GM21515 (cell line): ENCODE data around the gene OLA1.

Experiments used
- ATAC-seq: cut with Tn5 transposase; IDR thresholded peaks from one replicate; pipeline ENCODE4 v1.9.1; 2021; ENCODE audit not compliant: unreplicated experiment

Gene OLA1

DNA sequence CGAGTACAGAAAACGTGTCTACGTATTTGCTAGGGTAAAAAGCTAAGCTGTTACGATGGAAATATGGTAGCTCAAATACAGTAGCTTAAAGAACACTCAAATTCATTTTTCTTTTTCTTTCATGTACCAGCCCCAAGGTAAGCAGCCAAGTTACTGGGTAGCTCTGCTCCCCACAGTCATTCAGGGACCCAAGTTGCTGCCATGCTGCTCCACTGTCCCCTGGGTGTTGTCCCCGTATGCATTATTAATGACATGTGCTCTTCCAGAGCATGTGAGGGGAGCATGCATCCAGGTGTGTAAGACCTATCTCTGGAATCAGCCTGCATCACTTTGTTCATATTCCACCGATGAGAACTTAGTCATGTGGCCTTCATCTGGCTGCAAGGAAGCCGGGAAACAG lies 178.1 kb downstream of the OLA1 start:
- ATAC-seq = no peak

DNA sequence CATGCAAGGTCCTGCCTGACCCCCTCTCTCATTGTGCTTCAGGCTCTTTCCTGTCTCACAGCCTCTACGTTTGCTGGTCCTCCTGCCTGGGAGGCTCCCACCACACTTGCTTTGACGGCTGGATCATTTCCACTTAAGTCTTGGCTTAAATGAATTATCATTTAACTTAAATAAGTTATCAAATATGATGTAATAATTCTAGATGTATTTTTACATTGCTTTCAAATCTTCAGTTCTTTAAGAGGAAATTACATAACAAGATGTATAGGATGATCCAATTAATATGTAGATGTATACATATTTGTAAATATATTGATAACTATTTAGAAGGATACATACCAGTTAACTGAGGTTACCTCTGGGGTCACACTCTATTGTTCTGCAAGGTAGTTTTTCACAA lies 180.5 kb downstream of the OLA1 start:
- ATAC-seq = no peak

DNA sequence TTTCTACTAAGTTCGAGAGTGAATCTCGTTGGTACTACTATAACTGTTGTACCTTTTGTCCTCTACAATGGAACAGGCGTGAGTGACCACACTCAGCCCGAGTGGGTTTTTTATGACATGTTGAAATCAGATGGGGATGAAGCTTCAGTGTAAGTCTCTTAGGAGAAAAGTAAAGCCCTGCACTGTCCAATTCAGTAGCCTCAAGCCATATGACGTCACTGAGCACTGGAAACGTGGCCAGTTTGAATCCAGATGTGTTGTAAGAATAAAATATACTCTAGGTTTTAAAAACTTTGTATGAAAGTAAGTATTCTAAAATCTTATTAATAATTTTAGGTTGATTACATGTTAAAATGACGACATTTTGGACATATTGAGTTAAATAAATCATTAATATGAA lies 181.5 kb downstream of the OLA1 start:
- no peak for ATAC-seq

DNA sequence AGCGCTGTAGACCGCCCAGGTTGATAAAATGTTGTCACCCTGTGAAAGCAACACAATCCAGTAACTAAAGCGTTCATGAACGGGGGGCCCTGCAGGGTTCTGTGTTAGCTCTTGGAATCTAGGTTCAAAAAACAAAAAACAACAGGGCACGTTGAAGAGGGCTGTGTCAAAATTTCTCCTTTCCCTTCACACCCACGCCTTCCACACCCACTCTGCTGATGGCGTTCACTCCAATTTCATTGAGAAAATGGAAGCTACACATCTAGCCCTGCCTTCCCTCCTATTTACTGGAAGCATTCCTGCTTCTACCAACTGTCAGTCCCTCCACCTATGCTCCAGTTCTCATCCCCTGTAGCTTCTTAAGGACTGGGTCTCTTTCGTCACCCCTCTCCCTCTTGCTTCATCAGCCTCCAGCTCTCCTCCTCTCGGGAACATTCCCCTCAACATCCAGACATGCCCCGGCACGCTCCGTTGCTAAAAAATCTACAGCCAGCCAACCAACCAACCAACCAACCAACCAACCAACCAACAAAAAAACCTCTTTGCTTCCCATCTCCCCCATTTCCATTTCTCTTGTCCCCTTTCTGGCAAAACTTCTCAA lies 184.7 kb downstream of the OLA1 start:
- no peak for ATAC-seq

DNA sequence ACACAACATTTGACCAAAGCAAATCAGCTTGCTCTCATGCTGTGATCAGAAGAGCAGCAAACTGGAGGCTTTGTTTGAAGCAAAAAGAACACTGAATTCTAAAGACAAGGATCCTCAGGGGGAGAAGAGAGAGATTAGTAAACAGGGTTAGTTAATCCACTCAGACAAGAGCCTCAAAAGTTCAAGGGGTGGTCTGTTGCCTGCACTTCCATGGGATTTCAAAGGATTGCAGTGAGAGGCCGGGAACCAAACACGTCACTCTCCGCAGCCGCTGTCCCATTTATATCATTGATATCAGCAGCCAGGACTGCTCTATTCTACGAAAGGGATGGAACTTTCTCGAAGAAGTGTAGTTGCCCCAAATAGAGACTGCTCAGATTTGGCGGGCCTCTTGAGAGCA lies 185.4 kb downstream of the OLA1 start:
- no peak for ATAC-seq

DNA sequence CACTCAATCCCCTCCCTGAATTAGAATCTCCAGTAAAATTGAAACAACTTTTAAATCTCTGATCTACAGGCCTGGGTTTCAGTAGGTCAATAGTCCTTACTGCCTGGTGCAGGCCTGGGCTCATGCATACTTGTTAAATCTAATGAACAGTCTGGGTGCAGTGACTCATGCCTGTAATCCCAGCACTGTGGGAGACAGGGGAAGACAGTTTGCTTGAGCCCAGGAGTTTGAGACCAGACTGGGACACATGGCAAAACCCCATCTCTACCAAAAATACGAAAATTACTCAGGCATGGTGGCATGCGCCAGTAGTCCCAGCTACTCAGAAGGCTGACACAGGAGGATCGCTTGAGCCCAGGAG lies 188.5 kb downstream of the OLA1 start:
- no peak for ATAC-seq

DNA sequence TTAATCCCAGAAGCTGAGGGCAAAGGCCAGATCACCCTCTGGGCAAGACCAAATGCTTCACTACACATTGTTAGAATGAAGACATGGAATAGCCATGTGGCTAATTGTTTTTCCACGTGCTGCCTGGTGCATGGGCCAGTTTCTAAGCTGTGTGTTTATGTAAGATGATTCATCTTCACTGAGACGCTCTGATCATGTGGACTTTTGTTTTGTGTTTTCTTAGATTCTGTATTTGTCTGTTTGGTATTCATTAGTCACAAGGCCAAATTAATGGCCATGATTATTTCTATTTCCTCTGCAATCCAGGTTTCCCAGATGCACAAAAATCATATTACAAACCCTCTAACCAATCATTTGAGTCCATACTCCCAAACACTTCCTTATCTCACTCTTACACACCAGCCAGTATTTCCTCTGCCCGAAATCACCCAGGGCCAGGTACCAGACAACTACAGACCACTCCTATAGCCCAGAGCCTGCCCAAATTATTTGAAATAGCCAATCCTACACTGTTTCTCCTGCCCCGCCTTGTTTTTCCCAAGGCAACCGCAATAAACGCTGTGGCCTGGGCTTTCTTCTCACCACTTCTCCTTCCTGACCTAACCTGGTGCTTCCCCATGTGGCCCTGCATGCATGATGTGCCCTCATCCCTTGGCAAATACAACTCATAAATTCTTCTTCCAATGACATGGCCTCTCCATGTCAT lies 189.0 kb downstream of the OLA1 start:
- ATAC-seq = no peak

DNA sequence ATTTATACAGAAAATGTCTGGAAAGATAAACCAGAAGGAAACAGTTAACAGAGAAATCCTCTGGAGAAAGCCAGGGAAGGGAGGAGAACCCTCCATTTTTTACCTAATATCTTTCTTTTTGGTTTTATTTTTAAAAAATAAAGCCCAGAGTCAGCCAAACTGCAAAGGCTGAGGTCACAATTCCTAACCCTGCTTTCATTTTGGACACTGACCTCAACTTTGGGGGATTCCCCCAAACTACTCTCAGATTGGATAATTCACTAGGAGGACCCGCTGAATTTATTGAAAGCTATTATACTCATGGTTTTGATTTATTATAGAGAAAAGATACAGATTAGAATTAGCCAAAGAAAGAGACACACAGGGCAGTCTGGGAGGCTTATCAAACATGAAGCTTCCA lies 189.9 kb downstream of the OLA1 start:
- no peak for ATAC-seq

DNA sequence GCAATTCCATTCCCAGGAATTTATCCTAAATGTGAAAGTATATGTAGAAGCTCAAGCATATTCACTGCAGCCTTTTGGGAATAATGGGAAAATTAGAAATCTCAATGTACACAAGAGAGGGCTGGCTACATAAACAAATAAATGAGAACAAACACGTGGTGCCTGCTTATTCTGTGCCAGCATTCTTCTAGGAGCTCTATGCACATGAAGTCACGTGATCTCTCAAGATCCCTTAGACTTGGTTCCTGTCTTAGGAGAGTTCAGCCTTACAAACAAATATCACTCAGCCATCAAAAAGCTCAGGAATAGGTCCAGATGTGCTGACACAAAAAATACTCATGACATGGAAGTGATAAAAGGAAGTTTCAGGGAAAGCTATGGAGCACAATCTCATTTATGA lies 190.3 kb downstream of the OLA1 start:
- ATAC-seq = no peak

DNA sequence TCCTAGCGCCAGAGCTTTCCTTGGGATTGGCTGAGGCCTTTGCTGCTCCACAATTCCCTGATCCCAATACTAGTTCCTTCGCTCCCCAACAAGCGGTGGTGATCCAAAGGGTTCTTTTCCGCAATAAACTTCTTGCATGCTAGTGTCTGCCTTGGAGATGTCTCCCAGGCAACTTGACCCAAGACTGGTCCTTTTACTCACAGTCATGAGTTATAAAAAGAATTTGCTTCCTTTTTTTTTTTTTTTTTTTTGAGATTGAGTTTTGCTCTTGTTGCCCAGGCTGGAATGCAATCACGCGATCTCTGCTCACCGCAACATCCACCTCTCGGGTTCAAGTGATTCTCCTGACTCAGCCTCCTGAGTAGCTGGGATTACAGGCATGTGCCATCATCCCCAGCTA lies 193.4 kb downstream of the OLA1 start:
- no peak for ATAC-seq

DNA sequence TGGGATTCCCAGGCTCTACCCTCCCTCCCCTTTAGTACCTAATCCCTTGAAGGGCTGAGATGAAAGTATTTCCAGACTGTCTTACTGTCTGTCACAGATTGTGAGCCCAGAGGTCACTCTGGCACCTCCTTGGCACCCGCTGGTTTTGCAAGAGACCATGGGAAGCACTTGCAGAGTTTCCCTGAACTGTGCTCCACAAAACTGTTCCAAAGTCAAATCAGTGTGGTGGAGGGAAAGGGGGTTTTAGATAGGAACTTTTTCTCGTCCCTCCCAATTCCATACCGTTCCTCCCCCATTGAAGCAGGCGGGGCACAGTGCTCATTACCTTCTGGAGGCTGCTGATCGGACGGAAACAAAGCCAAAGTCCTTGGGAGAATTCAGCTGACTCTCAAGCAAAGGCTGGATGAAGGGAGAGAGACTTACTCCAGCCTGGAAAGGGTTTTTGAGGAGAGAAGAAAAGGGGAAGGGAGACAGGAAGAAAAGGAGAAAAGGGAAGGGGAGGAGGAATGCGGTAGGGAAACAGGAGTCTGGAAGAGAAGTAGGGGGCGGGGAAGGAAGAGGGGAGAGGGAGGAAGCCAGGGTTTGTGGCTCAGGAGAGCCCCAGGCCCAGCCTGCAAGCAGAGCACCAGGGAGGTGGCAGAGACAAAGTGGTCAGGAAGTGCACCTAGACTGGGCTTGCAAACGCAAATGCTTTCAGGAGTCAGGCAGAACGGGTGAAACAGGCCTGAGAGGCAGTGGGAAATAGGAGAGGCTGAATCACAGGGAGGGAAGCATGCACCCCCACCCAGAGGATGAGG lies 194.8 kb downstream of the OLA1 start:
- no peak for ATAC-seq

DNA sequence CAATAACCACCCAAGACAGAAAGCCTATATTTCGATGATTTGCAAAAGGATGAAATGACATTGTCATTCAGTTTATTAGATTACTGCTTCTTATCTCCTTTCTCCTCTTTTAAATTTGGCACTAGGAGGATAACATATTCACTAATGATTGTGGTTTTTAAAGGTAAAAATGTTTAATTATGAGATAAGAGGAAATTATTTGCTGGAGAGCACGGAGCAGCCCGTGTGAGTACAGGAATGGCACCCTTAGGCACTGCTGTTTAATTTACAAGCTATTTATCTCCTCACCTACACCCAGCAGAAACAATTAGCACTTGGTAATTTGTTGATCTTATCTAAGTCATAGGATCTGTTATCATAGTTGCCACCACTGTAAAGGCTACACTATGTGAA lies 195.8 kb downstream of the OLA1 start:
- ATAC-seq = no peak

DNA sequence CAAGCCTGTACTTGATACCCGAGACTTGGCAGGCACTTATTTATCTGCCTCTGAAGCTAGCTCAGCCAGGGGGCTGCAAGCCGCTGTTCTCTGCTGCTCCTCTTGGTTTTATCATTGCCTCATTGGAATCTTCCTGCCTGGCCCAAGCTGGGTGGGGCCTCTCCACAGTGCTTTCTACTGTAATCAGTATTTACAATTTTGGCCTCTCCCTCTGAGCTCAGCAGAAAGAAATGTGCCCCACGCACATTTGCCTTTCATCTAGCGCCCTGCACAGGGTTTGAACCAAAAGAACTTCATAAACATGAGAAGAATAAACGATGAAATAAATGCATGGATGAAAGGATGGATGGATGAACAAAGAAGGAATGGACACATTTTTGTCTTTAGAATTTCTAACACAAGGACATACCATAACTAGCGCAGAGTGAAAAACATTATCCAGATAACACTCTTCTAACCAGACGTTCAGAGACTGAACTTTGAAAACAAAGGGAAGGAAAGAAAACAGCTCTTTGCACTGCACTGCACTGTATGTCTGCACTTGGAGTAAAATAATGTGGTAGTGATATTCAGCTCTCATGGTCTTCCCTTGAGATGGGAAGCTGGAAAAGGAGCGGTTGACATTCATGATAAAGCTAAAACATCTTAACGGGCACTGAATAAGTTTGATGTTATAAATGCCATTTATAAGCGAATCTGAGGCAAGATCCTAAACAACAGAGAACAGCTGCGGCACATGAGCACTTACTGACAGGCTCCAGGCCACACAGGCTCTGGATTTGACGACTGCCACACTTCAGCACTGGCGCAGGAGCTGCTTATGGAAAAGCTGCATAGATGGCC lies 196.4 kb downstream of the OLA1 start:
- ATAC-seq = no peak

DNA sequence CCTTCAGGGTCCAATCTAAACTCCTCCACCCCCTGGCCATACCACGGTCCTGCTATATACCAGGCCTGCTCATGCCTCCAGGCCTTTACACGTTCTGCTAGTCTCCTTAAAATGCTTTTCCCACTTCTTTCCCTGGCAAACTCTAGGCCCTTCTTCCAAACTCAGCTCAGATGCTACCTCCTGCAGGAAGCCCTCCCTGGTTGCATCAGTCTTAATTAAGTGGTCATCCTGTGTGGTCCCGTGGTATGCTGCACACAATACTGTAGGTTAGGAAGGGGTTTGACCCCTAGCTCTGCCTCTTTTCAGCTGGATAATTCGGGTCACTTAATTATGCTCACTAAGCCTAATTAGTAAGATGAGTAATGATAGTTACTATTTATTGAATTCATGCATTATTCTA lies 197.3 kb downstream of the OLA1 start:
- no peak for ATAC-seq

DNA sequence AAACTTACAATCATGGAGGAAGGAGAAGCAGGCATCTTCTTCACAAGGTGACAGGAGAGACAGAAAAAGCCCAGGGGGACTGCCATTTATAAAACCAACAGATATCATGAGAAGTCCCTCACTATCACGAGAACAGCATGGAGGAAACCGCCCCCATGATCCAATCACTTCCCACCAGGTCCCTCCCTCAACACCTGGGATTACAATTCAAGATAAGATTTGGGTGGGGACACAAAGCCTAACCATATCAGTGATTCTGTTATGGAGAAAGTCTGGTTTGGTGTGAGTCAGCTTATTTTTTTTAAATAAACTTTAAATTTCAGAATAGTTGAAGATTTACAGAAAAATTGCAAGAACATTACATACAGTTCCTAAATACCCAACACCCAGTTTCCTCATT lies 198.4 kb downstream of the OLA1 start:
- no peak for ATAC-seq

DNA sequence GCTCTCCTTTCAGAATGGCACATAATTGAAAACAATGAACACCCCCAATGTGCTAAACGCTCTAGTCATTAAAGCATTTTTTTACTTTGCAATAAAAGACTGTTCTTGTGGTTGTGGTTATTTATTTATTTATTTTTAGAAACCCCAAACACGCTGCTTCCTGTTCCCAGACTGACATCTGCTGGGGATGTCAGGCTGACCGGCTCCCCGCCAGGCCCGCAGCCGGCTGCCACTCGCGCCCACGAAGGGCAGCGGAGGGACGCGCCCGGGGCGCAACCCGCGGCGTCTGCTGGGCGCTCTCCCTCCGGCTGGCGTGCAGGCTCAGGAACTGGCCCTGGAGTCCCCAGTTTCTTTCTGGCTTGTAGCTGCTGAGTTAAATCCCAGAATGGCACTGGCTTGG lies 200.1 kb downstream of the OLA1 start:
- no peak for ATAC-seq

DNA sequence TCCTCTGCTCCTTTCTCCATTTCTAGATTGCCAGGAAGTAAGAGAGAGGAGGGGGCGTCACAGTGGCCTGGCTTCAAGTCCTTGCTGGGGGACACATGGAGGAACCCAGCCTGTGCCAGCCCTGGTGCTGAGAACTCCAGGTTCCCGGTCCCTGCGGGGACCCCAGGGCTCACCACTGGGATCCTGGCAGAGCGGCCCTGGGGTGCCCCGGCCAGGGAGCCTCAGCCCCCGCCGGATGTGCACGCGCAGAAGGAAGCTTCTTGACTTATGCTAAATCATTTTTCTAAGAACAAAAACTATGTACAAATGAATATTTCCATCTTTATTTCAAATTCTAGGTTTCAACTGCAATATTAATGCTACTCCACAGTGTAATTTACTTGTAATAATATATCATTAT lies 200.6 kb downstream of the OLA1 start:
- ATAC-seq = no peak

DNA sequence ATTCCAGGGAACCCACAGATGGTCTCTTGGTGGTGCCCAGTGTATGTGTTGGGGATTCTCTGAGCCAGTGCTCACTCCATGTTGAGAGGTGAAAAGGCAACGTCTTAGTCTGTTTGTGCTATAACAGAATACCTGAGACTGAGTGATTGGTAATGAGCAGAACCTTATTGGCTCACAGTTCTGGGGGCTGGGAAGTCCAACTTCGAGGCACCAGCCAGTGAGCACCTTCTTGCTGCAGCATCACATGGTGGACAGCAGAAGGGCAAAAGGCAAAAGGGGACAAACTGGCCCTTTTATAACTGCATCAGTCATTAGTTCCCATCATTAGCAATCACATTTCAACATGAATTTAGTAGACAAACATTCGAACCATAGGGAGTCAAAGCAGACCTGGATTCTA lies 202.2 kb downstream of the OLA1 start:
- no peak for ATAC-seq

DNA sequence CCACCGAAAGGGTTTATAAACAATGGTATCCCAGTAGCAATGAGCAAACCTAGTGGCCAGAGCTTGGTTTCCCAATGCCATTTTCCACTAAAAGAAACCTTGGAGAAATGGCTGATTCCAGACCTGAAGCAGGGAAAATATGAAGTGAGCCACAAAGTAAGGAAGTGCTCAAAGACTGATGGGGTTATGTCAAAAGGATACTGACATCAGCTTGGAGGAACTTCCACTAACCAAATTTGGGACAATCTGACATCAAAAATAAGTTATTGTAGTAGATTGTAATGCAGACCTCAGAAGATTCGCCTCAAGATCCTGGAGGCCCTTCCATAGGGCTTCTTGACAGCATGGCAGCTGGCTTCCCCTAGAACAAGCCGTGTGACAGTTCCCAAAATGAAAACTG lies 203.8 kb downstream of the OLA1 start:
- ATAC-seq = no peak

DNA sequence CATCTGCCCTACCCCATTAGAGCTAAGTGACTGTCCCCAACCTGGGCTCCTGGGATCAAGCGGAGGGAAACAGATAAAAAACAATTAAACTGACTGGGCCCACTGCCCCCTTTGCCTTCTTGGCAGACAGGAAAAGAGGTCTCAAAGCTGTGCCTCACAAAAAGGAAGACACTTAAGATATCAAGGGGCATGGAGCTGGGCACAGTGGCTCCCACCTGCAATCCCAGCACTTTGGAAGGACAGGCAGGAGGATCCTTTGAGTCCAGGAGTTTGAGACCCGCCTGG lies 208.0 kb downstream of the OLA1 start:
- no peak for ATAC-seq

DNA sequence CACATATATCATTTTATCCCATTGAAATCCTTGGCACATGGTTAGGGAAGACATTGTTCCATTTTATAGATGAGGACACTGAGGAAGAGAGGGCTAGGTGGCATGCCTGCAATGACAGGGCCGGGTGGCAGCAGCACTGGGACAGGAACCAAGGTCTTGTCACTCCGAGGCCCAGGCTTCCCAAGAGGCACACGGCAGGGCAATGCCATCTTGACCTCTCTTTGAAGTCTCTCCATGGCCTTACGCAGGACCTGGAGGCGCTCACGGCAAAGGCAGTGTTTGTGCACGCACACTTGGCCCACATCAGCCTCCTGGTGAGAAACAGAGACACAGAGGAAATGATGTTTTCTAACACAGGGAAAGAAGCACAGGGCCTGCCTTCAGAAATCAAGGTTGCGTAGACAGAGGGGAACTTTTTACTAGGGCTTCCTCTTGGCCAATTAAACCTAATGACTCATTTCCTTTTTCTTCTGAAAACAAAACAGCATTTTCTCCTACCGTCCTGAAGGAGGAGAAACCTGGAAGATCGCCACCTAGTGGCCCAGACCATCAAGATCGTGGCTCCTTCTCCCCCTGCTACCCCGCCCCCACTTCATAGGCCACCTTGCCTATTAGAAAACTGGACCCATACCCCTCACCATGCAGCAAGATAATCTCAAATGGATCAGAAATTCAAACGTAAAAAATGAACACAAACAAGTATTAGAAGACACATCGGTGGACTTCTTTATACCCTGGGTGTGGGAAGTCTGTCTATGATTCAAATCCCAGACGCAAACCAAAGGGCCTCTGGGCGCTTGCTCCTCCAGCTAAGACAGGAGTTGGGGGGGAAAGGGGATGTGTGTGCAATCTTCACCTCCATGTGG lies 208.5 kb downstream of the OLA1 start:
- peak; percentile 76 for ATAC-seq
